ENCODE results near the gene FSCN2. TPM values are rescaled to one million over a fixed set of nuclear protein-coding genes. Genes with fewer than 3 reads are reported as not detected.
A peak's percentile ranks its signal among the peaks of the same experiment; 100 is the strongest.
"Not testable (repeated sequence)": the region's sequence is repeated elsewhere in the genome, so short reads cannot be mapped to it uniquely, and the experiment has no call there.

FSCN2 gene
- total RNA-seq, 1 donor: 5.1 TPM

DNA sequence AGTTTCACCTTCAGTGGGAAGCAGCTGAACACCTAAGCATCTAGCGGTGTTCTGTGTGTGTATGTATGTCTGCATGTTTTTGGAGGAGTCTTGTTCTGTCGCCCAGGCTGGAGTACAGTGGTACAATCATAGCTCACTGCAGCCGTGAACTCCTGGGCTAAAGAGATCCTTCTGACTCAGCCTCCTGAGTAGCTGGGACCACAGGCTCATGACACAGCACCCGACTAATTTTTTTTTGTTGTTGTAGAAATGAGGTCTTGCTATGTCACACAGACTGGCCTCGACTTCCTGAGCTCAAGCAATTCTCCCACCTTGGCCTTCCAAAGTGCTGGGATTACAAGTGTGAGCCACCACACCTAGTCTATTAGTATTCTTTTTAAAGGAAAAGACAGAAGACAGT lies 54.2 kb downstream of the FSCN2 start:
- Histone ChIP-seq H3K27me3 (ENCODE audit: insufficient read depth, low read length) (no peaks in the 10 kb centered on the region), H3K27ac (ENCODE audit: low read depth, low read length) (peak overlapping the region; percentile 75), H3K4me2 (ENCODE audit: insufficient read depth, low read length) (peak overlapping the region; percentile 40), H3K9me3 (ENCODE audit: low read depth, low read length) (no peaks in the 10 kb centered on the region), H2AFZ (ENCODE audit: low read length) (no peak overlapping the region), H3K4me3 (ENCODE audit: insufficient read depth, low read length) (no peak overlapping the region), H3K36me3 (ENCODE audit: insufficient read depth, low read length) (peaks cover 45% of the 10 kb centered on the region), H3K4me1 (ENCODE audit: insufficient read depth, low read length) (peaks cover 60% of the 10 kb centered on the region), H3K79me2 (ENCODE audit: insufficient read depth, low read length) (peaks cover 44% of the 10 kb centered on the region), H4K20me1 (ENCODE audit: insufficient read depth, low read length) (no peaks in the 10 kb centered on the region)
- DNase-seq (ENCODE audit: insufficient read length, low spot score, missing footprints): no peak
- TF ChIP-seq, protein P1, sequence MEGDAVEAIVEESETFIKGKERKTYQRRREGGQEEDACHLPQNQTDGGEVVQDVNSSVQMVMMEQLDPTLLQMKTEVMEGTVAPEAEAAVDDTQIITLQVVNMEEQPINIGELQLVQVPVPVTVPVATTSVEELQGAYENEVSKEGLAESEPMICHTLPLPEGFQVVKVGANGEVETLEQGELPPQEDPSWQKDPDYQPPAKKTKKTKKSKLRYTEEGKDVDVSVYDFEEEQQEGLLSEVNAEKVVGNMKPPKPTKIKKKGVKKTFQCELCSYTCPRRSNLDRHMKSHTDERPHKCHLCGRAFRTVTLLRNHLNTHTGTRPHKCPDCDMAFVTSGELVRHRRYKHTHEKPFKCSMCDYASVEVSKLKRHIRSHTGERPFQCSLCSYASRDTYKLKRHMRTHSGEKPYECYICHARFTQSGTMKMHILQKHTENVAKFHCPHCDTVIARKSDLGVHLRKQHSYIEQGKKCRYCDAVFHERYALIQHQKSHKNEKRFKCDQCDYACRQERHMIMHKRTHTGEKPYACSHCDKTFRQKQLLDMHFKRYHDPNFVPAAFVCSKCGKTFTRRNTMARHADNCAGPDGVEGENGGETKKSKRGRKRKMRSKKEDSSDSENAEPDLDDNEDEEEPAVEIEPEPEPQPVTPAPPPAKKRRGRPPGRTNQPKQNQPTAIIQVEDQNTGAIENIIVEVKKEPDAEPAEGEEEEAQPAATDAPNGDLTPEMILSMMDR (IDR thresholded peaks at IDR 0.05; ENCODE audit: extremely low read depth, low read depth, low read length): no peak

DNA sequence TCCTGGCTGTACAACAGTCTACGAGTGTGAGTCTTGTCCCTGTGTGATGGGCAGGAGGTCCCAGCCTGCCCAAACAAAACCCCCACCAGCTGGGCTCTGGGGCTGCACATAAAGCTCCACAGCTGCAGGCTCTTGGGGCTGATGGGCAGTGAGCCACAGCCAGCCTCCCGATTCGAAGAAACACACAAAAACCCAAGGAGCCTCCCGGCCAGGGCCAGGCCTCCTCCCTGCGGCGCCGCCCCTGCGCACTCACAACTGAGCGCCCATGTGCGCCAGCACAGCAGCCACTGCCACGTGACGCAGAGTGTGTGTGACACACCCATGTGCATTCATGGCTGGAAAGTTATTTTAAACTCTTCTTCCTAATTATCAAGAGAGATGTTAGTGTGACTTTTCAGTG lies 54.6 kb downstream of the FSCN2 start:
- H3K4me2 ChIP-seq (ENCODE audit: insufficient read depth, low read length): peak overlapping the region; percentile 40
- H3K27ac ChIP-seq (ENCODE audit: low read depth, low read length): peak overlapping the region; percentile 75
- H3K36me3 ChIP-seq (ENCODE audit: insufficient read depth, low read length): peaks cover 46% of the 10 kb centered on the region

DNA sequence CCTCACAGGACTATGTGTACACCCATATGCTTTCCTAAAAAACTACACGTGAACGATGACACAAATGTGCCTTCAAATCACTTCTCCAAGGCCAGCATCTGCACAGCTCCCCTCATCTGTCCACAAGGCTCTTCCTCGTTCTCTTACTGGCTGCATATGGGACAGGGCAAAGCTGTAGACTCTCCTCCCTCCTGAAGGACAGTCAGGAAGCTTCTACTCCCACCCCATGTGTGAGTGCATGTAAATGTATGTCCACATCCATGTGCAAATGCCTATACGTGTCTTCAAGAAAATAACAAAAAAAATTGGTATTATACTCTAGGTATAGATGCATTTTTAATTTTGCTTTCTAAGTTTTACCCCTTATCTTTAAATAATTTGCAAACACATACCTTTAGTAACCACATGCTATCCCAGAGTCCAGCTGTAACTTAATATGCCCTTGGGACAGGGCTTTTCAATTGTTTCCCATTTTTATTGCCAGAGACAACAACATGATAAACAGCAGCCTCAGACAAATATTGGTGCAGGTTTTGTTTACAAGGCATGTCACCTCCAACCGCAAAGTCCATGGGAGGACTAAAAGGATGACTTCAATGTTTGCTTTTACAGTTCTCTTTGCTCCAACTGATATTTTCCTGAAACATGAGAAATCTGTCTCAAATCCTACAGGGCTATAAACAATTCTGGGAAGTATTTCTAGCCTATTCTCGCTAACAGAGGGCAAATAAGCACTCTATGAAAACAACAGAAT lies 55.6 kb downstream of the FSCN2 start:
- Histone ChIP-seq H3K4me1 (ENCODE audit: insufficient read depth, low read length) (peaks cover 47% of the 10 kb centered on the region), H3K79me2 (ENCODE audit: insufficient read depth, low read length) (peaks cover 30% of the 10 kb centered on the region), H3K9me3 (ENCODE audit: low read depth, low read length) (no peaks in the 10 kb centered on the region), H2AFZ (ENCODE audit: low read length) (no peak overlapping the region), H3K27me3 (ENCODE audit: insufficient read depth, low read length) (no peaks in the 10 kb centered on the region), H4K20me1 (ENCODE audit: insufficient read depth, low read length) (no peaks in the 10 kb centered on the region), H3K36me3 (ENCODE audit: insufficient read depth, low read length) (peaks cover 56% of the 10 kb centered on the region), H3K27ac (ENCODE audit: low read depth, low read length) (peak overlapping the region; percentile 75), H3K4me3 (ENCODE audit: insufficient read depth, low read length) (no peak overlapping the region), H3K4me2 (ENCODE audit: insufficient read depth, low read length) (no peak overlapping the region)
- TF ChIP-seq, protein P1 (IDR thresholded peaks at IDR 0.05; ENCODE audit: extremely low read depth, low read depth, low read length): no peak
- no peak for DNase-seq (ENCODE audit: insufficient read length, low spot score, missing footprints)

More for the DNA sequence above, 54.6 kb downstream of the FSCN2 start:
- Histone ChIP-seq H3K4me3 (ENCODE audit: insufficient read depth, low read length) (no peak overlapping the region), H3K27me3 (ENCODE audit: insufficient read depth, low read length) (no peaks in the 10 kb centered on the region), H3K4me1 (ENCODE audit: insufficient read depth, low read length) (peaks cover 55% of the 10 kb centered on the region), H4K20me1 (ENCODE audit: insufficient read depth, low read length) (no peaks in the 10 kb centered on the region), H3K79me2 (ENCODE audit: insufficient read depth, low read length) (peaks cover 40% of the 10 kb centered on the region), H2AFZ (ENCODE audit: low read length) (no peak overlapping the region), H3K9me3 (ENCODE audit: low read depth, low read length) (no peaks in the 10 kb centered on the region)
- TF ChIP-seq, protein P1 (IDR thresholded peaks at IDR 0.05; ENCODE audit: extremely low read depth, low read depth, low read length): no peak
- peak; percentile 84 for DNase-seq (ENCODE audit: insufficient read length, low spot score, missing footprints)

DNA sequence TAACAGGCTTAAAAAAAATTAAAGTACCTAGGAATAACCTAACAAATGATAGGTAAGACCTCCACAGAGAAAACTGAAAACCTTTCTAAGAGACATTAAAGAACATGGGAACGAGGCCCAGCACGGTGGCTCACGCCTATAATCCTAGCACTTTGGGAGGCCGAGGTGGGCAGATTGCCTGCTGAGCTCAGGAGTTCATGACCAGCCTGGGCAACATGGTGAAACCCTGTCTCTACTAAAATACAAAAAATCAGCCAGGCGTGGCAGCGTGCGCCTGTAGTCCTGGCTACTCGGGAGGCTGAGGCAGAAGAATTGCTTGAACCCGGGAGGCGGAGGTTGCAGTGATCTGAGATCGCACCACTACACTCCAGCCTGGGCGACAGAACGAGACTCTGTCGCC lies 56.6 kb downstream of the FSCN2 start:
- not testable (repeated sequence) for H3K27ac ChIP-seq (ENCODE audit: low read depth, low read length); H3K9me3 ChIP-seq (ENCODE audit: low read depth, low read length); H4K20me1 ChIP-seq (ENCODE audit: insufficient read depth, low read length); DNase-seq (ENCODE audit: insufficient read length, low spot score, missing footprints); H3K4me2 ChIP-seq (ENCODE audit: insufficient read depth, low read length); H3K4me3 ChIP-seq (ENCODE audit: insufficient read depth, low read length); H3K27me3 ChIP-seq (ENCODE audit: insufficient read depth, low read length); H2AFZ ChIP-seq (ENCODE audit: low read length)
- Histone ChIP-seq H3K36me3 (ENCODE audit: insufficient read depth, low read length) (peaks cover 59% of the 10 kb centered on the region), H3K4me1 (ENCODE audit: insufficient read depth, low read length) (peaks cover 39% of the 10 kb centered on the region), H3K79me2 (ENCODE audit: insufficient read depth, low read length) (peaks cover 21% of the 10 kb centered on the region)

Data from osteoblast (primary cell).